Prostate gland (tissue), 2 donors: Measurements from ENCODE around the gene ZBTB4. TPM values are rescaled to one million over a fixed set of nuclear protein-coding genes. Genes with fewer than 3 reads are reported as not detected.

Source experiments
- DNase-seq: peaks from one replicate; pipeline ENCODE4 v3.0.0-alpha.2; 2019; ENCODE audit warnings: low spot score
- H3K27ac ChIP-seq, 2 donors: fragments of 200-600 bp; sonication (generic); 2 replicates each; pipeline ENCODE4 v1.5.1; 2017 to 2019
- H3K27me3 ChIP-seq: fragments of 200-600 bp; sonication (generic); replicated peaks from 2 replicates; pipeline ENCODE4 v1.5.1; 2019; ENCODE audit not compliant: insufficient read depth
- H3K36me3 ChIP-seq, 2 donors: fragments of 200-600 bp; sonication (generic); 1 replicate in 1 of 2; 2 replicates in 1 of 2; pipeline versions ENCODE4 v1.5.1 to v1.8.1; 2017 to 2019
- H3K4me1 ChIP-seq: fragments of 200-600 bp; sonication (generic); replicated peaks from 2 replicates; pipeline ENCODE4 v1.5.1; 2019
- H3K4me3 ChIP-seq, 2 donors: fragments of 200-600 bp; sonication (generic); 2 replicates each; pipeline ENCODE4 v1.5.1; 2017 to 2019
- H3K9me3 ChIP-seq: fragments of 200-600 bp; sonication (generic); 2 replicates; pipeline ENCODE4 v1.5.1; 2017
- CTCF ChIP-seq, 4 experiments: fragments of 200-600 bp in 2 of 4; fragments of 450-650 bp in 2 of 4; sonication (generic) in 2 of 4; IDR thresholded peaks; 1 replicate in 3 of 4; 2 replicates in 1 of 4; pipeline ENCODE4 v1.5.1; 2016 to 2019; ENCODE audit warnings: antibody characterized with exemption in 4 of 4, mild to moderate bottlenecking in 2 of 4, moderate library complexity in 2 of 4
- POLR2A ChIP-seq: fragments of 450-650 bp; IDR thresholded peaks from one replicate; pipeline ENCODE4 v1.6.1; 2016; ENCODE audit warnings: antibody characterized with exemption, mild to moderate bottlenecking
- POLR2AphosphoS5 ChIP-seq: sonication (generic); formaldehyde crosslinking; IDR thresholded peaks from one replicate; pipeline ENCODE4 v1.6.1; 2017; ENCODE audit warnings: antibody characterized with exemption
- WGBS: methylation state at CpG from one replicate; pipeline ENCODE4 v1.1.5; 2018; 5-methylcytosine and 5-hydroxymethylcytosine counted together
- intact Hi-C: fragments of 100-400 bp; cut with DNase I; formaldehyde crosslinking; loops from one replicate; pipeline ENCODE4 v1.14.2; 2022
- total RNA-seq, 2 donors: library from RNA; depleted of rRNA; stranded (reverse); fragments of >200 nt; gene quantifications; one replicate each; pipeline ENCODE4 v1.1.0, GENCODE V29; 2016

ZBTB4 gene
- total RNA-seq, 2 donors from 2014 or later, result 60.5 to 69.4 TPM

- Histone ChIP-seq H3K27ac (no peak overlapping the region), H3K36me3 (no peaks in the 10 kb centered on the region), H3K4me3 (no peak overlapping the region), H3K27me3 (no peaks in the 10 kb centered on the region), H3K4me1 (peaks cover 6% of the 10 kb centered on the region), H3K9me3 (no peaks in the 10 kb centered on the region)
- TF ChIP-seq POLR2A (no peak), CTCF (IDR thresholded peaks at IDR 0.05) (no peak), POLR2AphosphoS5 (no peak)
- intact Hi-C loops, result no loop called here
- DNase-seq, result no peak
- 94% methylated on average over 11 of the region's 11 CpGs for WGBS
These were observed 47.1 kb downstream of the ZBTB4 start for GRCh38 chr17:7432296-7432695.

GRCh38 chr17:7431231-7431630, 48.2 kb downstream of the ZBTB4 start:
- TF ChIP-seq POLR2AphosphoS5, result no peak
- H3K4me3 ChIP-seq, result no peak overlapping the region
- whole genome bisulfite sequencing, result 96% methylated on average over 1 of the region's 1 CpG
- no peaks in the 10 kb centered on the region for H3K9me3 ChIP-seq
- no peak for DNase-seq
- no peaks in the 10 kb centered on the region for H3K27me3 ChIP-seq
- H3K27ac ChIP-seq, result no peak overlapping the region
- H3K36me3 ChIP-seq, result no peaks in the 10 kb centered on the region
- peaks cover 6% of the 10 kb centered on the region for H3K4me1 ChIP-seq
- intact Hi-C loops, result no loop called here

- Histone ChIP-seq H3K4me1 (no peaks in the 10 kb centered on the region), H3K27ac (no peak overlapping the region), H3K27me3 (no peaks in the 10 kb centered on the region), H3K4me3 (no peak overlapping the region), H3K9me3 (no peaks in the 10 kb centered on the region), H3K36me3 (no peaks in the 10 kb centered on the region)
- no peak for TF ChIP-seq CTCF (IDR thresholded peaks at IDR 0.05)
- no peak for TF ChIP-seq POLR2AphosphoS5
- TF ChIP-seq POLR2A, result no peak
- 93% methylated on average over 10 of the region's 10 CpGs for WGBS
- intact Hi-C loops, result no loop called here
- no peak for DNase-seq
These were observed 49.7 kb downstream of the ZBTB4 start for GRCh38 chr17:7429722-7430121.

GRCh38 chr17:7428557-7428956, 50.9 kb downstream of the ZBTB4 start, which contains the start of gene SPEM3:
Gene SPEM3, plus strand, starts transcription at chr17:7428857. Its CDS starts 46 bp downstream, at chr17:7428903.
- no peak for DNase-seq
- no peaks in the 10 kb centered on the region for H3K36me3 ChIP-seq
- no peak within 1 kb of the TSS for H3K27ac ChIP-seq
- H3K4me1 ChIP-seq, result no peaks in the 10 kb centered on the region
- no peaks in the 10 kb centered on the region for H3K9me3 ChIP-seq
- no peak within 1 kb of the TSS for H3K4me3 ChIP-seq
- H3K27me3 ChIP-seq, result no peaks in the 10 kb centered on the region
- intact Hi-C loops, result no loop called here
- TF ChIP-seq POLR2AphosphoS5 (no peak), POLR2A (no peak), CTCF (IDR thresholded peaks at IDR 0.05) (no peak)
- 63% methylated on average over 5 of the region's 5 CpGs for WGBS

GRCh38 chr17:7427549-7427948, 51.9 kb downstream of the ZBTB4 start:
- Histone ChIP-seq H3K4me3 (no peak overlapping the region), H3K9me3 (no peaks in the 10 kb centered on the region), H3K27me3 (no peaks in the 10 kb centered on the region), H3K27ac (no peak overlapping the region), H3K4me1 (no peaks in the 10 kb centered on the region), H3K36me3 (no peaks in the 10 kb centered on the region)
- no peak for DNase-seq
- intact Hi-C loops, result no loop called here
- WGBS, result 93% methylated on average over 7 of the region's 7 CpGs
- TF ChIP-seq CTCF (IDR thresholded peaks at IDR 0.05) (no peak), POLR2A (no peak), POLR2AphosphoS5 (no peak)
